ENCODE data around the gene SLC35G3.
"Not testable (repeated sequence)": the region's sequence is repeated elsewhere in the genome, so short reads cannot be mapped to it uniquely, and the experiment has no call there.

SLC35G3 gene

GRCh38 chr17:35187481-35187880 lies 6.7 kb downstream of the SLC35G3 start:
- no peak for DNase-seq
- no peaks in the 10 kb centered on the region for H3K27me3 ChIP-seq (replicated peaks; ENCODE audit: control insufficient read depth, insufficient read depth, low read length, poor library complexity, severe bottlenecking)
- no peaks in the 10 kb centered on the region for H3K36me3 ChIP-seq (ENCODE audit: control insufficient read depth, insufficient read depth, low read length)
- peaks cover 4% of the 10 kb centered on the region for H3K4me1 ChIP-seq (ENCODE audit: control insufficient read depth, insufficient read depth, low read length, poor library complexity, severe bottlenecking)
- H3K9me3 ChIP-seq (ENCODE audit: control insufficient read depth, low read length) = no peaks in the 10 kb centered on the region
- no peak overlapping the region for H3K27ac ChIP-seq (ENCODE audit: insufficient read depth, low read length, poor library complexity, severe bottlenecking)
- H3K4me3 ChIP-seq (ENCODE audit: insufficient read depth, low read depth, low read length, poor library complexity, severe bottlenecking) = no peak overlapping the region

GRCh38 chr17:35185849-35186248 lies 8.3 kb downstream of the SLC35G3 start:
- no peaks in the 10 kb centered on the region for H3K36me3 ChIP-seq (ENCODE audit: control insufficient read depth, insufficient read depth, low read length)
- H3K4me3 ChIP-seq (ENCODE audit: insufficient read depth, low read depth, low read length, poor library complexity, severe bottlenecking) = no peak overlapping the region
- H3K27me3 ChIP-seq (replicated peaks; ENCODE audit: control insufficient read depth, insufficient read depth, low read length, poor library complexity, severe bottlenecking) = no peaks in the 10 kb centered on the region
- no peak for DNase-seq
- H3K9me3 ChIP-seq (ENCODE audit: control insufficient read depth, low read length) = no peaks in the 10 kb centered on the region
- peaks cover 4% of the 10 kb centered on the region for H3K4me1 ChIP-seq (ENCODE audit: control insufficient read depth, insufficient read depth, low read length, poor library complexity, severe bottlenecking)
- no peak overlapping the region for H3K27ac ChIP-seq (ENCODE audit: insufficient read depth, low read length, poor library complexity, severe bottlenecking)

GRCh38 chr17:35184274-35184673 lies 9.9 kb downstream of the SLC35G3 start:
- no peak overlapping the region for H3K4me3 ChIP-seq (ENCODE audit: insufficient read depth, low read depth, low read length, poor library complexity, severe bottlenecking)
- no peaks in the 10 kb centered on the region for H3K27me3 ChIP-seq (replicated peaks; ENCODE audit: control insufficient read depth, insufficient read depth, low read length, poor library complexity, severe bottlenecking)
- H3K27ac ChIP-seq (ENCODE audit: insufficient read depth, low read length, poor library complexity, severe bottlenecking) = no peak overlapping the region
- DNase-seq = no peak
- H3K4me1 ChIP-seq (ENCODE audit: control insufficient read depth, insufficient read depth, low read length, poor library complexity, severe bottlenecking) = peaks cover 4% of the 10 kb centered on the region
- no peaks in the 10 kb centered on the region for H3K36me3 ChIP-seq (ENCODE audit: control insufficient read depth, insufficient read depth, low read length)
- H3K9me3 ChIP-seq (ENCODE audit: control insufficient read depth, low read length) = no peaks in the 10 kb centered on the region

DNA sequence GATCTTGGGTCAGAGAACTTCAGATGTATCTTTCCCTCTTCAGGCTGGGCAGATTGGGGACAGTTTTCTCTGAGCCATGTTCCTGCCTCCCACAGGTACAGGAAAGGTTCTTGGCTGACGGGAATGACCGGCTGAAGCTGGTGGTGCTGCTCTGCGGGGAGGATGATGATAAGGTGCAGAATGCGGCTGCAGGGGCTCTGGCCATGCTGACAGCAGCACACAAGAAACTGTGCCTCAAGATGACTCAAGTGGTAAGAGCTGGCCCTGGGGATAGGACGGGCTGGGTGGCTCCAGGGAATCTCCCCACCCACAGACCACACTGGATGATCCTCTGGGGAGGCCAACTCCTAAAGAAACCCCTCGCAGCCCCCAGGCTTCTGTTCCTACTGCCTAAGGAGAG lies 10.9 kb downstream of the SLC35G3 start:
- Histone ChIP-seq H3K27ac (ENCODE audit: insufficient read depth, low read length, poor library complexity, severe bottlenecking) (no peak overlapping the region), H3K27me3 (replicated peaks; ENCODE audit: control insufficient read depth, insufficient read depth, low read length, poor library complexity, severe bottlenecking) (no peaks in the 10 kb centered on the region), H3K9me3 (ENCODE audit: control insufficient read depth, low read length) (no peaks in the 10 kb centered on the region), H3K36me3 (ENCODE audit: control insufficient read depth, insufficient read depth, low read length) (no peaks in the 10 kb centered on the region), H3K4me3 (ENCODE audit: insufficient read depth, low read depth, low read length, poor library complexity, severe bottlenecking) (no peak overlapping the region), H3K4me1 (ENCODE audit: control insufficient read depth, insufficient read depth, low read length, poor library complexity, severe bottlenecking) (peaks cover 4% of the 10 kb centered on the region)
- no peak for DNase-seq

- H3K4me3 ChIP-seq (ENCODE audit: insufficient read depth, low read depth, low read length, poor library complexity, severe bottlenecking); H3K36me3 ChIP-seq (ENCODE audit: control insufficient read depth, insufficient read depth, low read length); H3K27ac ChIP-seq (ENCODE audit: insufficient read depth, low read length, poor library complexity, severe bottlenecking); H3K9me3 ChIP-seq (ENCODE audit: control insufficient read depth, low read length); H3K27me3 ChIP-seq (replicated peaks; ENCODE audit: control insufficient read depth, insufficient read depth, low read length, poor library complexity, severe bottlenecking); DNase-seq: not testable (repeated sequence)
- H3K4me1 ChIP-seq (ENCODE audit: control insufficient read depth, insufficient read depth, low read length, poor library complexity, severe bottlenecking) = peaks cover 19% of the 10 kb centered on the region
These were observed 14.8 kb downstream of the SLC35G3 start for GRCh38 chr17:35179379-35179778.

GRCh38 chr17:35176897-35177296 lies 17.3 kb downstream of the SLC35G3 start:
- H3K36me3 ChIP-seq (ENCODE audit: control insufficient read depth, insufficient read depth, low read length) = no peaks in the 10 kb centered on the region
- DNase-seq = no peak
- H3K27ac ChIP-seq (ENCODE audit: insufficient read depth, low read length, poor library complexity, severe bottlenecking) = no peak overlapping the region

DNA sequence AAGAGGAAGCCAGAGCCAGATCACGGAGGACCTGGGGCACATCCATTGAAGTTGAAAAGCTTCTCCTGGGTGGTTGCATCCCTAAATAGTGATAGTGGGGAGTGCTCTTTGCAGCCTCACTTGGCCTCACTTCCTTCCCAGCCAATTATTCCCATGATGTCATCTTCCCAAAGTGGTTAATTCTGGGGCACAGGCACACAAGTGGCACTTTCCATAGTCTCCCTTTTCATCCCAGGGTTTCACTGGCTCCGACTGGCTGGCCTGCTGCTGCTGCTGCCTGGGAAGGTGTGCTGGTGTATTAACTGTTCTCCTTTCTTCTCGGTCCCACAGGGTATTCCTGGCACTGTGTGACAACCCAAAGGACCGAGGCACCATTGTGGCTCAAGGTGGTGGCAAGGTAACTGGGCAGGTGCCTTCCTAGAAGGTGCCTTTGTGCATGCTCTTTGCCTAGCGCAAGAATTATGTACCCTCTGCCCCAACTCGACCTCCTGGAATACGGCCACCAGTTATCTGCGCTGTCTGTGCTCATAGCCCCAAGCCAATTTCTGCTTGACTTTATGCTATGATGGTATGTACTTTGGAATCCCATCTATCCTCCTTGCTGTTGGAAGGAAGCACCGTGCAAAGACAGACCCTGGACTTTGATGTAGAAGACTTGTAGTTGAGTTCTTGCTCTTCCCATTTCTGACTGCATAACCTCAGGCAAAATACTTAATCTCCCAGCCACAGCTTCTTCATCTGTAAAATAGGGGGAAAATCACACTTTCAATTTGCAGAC lies 18.4 kb downstream of the SLC35G3 start:
- no peak for DNase-seq
- Histone ChIP-seq H3K4me1 (ENCODE audit: control insufficient read depth, insufficient read depth, low read length, poor library complexity, severe bottlenecking) (peaks cover 27% of the 10 kb centered on the region), H3K27ac (ENCODE audit: insufficient read depth, low read length, poor library complexity, severe bottlenecking) (no peak overlapping the region), H3K9me3 (ENCODE audit: control insufficient read depth, low read length) (no peaks in the 10 kb centered on the region), H3K27me3 (replicated peaks; ENCODE audit: control insufficient read depth, insufficient read depth, low read length, poor library complexity, severe bottlenecking) (no peaks in the 10 kb centered on the region), H3K4me3 (ENCODE audit: insufficient read depth, low read depth, low read length, poor library complexity, severe bottlenecking) (no peak overlapping the region), H3K36me3 (ENCODE audit: control insufficient read depth, insufficient read depth, low read length) (no peaks in the 10 kb centered on the region)

More at GRCh38 chr17:35176897-35177296, 17.3 kb downstream of the SLC35G3 start:
- no peaks in the 10 kb centered on the region for H3K9me3 ChIP-seq (ENCODE audit: control insufficient read depth, low read length)
- no peak overlapping the region for H3K4me3 ChIP-seq (ENCODE audit: insufficient read depth, low read depth, low read length, poor library complexity, severe bottlenecking)
- peaks cover 23% of the 10 kb centered on the region for H3K4me1 ChIP-seq (ENCODE audit: control insufficient read depth, insufficient read depth, low read length, poor library complexity, severe bottlenecking)
- no peaks in the 10 kb centered on the region for H3K27me3 ChIP-seq (replicated peaks; ENCODE audit: control insufficient read depth, insufficient read depth, low read length, poor library complexity, severe bottlenecking)

DNA sequence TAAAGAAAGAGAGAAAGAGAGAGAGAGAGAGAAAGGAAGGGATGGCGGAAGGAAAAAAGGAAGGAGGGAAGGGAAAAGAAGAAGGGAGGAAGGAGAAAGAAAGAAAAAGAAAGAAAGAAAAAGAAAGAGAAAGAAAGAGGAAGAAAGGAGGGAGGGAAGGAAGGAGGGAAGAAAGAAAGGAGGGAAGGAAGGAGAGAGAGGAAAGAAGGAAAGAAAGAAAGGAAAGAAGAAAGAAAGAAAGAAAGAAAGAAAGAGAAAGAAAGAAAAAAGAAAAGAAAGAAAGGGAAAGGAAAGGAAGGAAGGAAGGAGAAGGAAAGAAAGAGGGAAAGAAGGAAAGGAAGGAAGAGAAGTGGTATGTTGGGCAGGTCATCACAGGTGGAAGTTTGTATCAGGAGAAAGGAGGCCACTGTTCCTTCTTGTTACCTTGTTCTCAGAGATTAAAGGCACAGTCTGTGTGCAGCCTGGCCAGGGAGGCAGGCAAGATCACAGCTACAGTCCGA lies 19.3 kb downstream of the SLC35G3 start:
- H3K4me3 ChIP-seq (ENCODE audit: insufficient read depth, low read depth, low read length, poor library complexity, severe bottlenecking) = no peak overlapping the region
- no peaks in the 10 kb centered on the region for H3K27me3 ChIP-seq (replicated peaks; ENCODE audit: control insufficient read depth, insufficient read depth, low read length, poor library complexity, severe bottlenecking)
- peaks cover 27% of the 10 kb centered on the region for H3K4me1 ChIP-seq (ENCODE audit: control insufficient read depth, insufficient read depth, low read length, poor library complexity, severe bottlenecking)
- no peak for DNase-seq
- no peaks in the 10 kb centered on the region for H3K36me3 ChIP-seq (ENCODE audit: control insufficient read depth, insufficient read depth, low read length)
- no peak overlapping the region for H3K27ac ChIP-seq (ENCODE audit: insufficient read depth, low read length, poor library complexity, severe bottlenecking)
- no peaks in the 10 kb centered on the region for H3K9me3 ChIP-seq (ENCODE audit: control insufficient read depth, low read length)

GRCh38 chr17:35172321-35172720 lies 21.9 kb downstream of the SLC35G3 start:
- H3K4me3 ChIP-seq (ENCODE audit: insufficient read depth, low read depth, low read length, poor library complexity, severe bottlenecking); DNase-seq; H3K36me3 ChIP-seq (ENCODE audit: control insufficient read depth, insufficient read depth, low read length); H3K27me3 ChIP-seq (replicated peaks; ENCODE audit: control insufficient read depth, insufficient read depth, low read length, poor library complexity, severe bottlenecking); H3K9me3 ChIP-seq (ENCODE audit: control insufficient read depth, low read length): not testable (repeated sequence)
- H3K4me1 ChIP-seq (ENCODE audit: control insufficient read depth, insufficient read depth, low read length, poor library complexity, severe bottlenecking) = peaks cover 24% of the 10 kb centered on the region
- peak overlapping the region; percentile 46 for H3K27ac ChIP-seq (ENCODE audit: insufficient read depth, low read length, poor library complexity, severe bottlenecking)

DNA sequence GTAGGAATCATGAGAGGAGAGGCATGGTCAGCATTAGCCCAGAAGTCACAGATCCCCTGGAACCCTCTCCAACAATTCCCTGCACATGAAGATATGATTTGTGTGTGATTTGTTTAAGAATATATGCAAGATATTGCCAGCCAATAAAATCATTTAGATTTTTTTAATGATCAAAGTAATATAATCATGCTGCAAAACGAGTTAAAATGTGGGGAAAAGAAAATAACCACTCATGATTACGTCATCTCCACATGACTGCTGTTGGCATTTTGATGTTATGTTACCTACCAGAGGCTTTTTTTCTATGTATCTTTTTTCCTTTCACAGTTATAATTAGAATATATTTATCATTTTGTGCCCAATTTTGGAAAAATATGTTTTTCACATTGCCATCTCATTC lies 22.4 kb downstream of the SLC35G3 start:
- Histone ChIP-seq H3K4me3 (ENCODE audit: insufficient read depth, low read depth, low read length, poor library complexity, severe bottlenecking) (no peak overlapping the region), H3K27ac (ENCODE audit: insufficient read depth, low read length, poor library complexity, severe bottlenecking) (peak overlapping the region; percentile 46)
- DNase-seq = no peak

More for the DNA sequence above, 22.4 kb downstream of the SLC35G3 start:
- no peaks in the 10 kb centered on the region for H3K27me3 ChIP-seq (replicated peaks; ENCODE audit: control insufficient read depth, insufficient read depth, low read length, poor library complexity, severe bottlenecking)
- no peaks in the 10 kb centered on the region for H3K9me3 ChIP-seq (ENCODE audit: control insufficient read depth, low read length)
- H3K36me3 ChIP-seq (ENCODE audit: control insufficient read depth, insufficient read depth, low read length) = no peaks in the 10 kb centered on the region
- H3K4me1 ChIP-seq (ENCODE audit: control insufficient read depth, insufficient read depth, low read length, poor library complexity, severe bottlenecking) = peaks cover 19% of the 10 kb centered on the region

Data from effector memory CD4-positive, alpha-beta T cell (primary cell).